ENCODE data around the gene ZNF205. TPM values are rescaled to one million over a fixed set of nuclear protein-coding genes. Genes with fewer than 3 reads are reported as not detected.

ZNF205 gene
- total and polyA plus RNA-seq, 10 of the 15 experiments (the other 5 are each of a cell fraction or from before 2014, with no cell fraction given): 0.26 to 1.5 (median 0.78) TPM; not detected in 2

DNA sequence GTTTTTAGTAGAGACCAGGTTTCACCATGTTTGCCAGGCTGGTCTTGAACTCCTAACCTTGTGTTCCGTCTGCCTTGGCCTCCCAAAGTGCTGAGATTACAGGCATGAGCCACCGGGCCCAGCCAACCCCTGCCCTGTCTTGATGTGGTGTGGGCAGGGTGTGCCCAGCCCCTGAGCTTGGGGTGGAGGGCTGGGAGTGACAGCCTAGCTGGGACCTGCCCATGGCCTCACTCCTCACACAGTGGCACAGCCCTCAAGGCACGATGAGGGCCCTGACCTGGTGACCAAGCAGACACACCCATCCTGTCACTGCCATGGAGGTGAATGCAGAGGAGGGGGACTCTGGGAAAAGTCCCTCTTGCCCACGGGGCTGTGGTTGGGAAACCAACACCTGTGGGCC is 43.9 kb upstream of the ZNF205 start:
- peaks cover 22% of the 10 kb centered on the region for H3K4me1 ChIP-seq (ENCODE audit: control insufficient read depth, insufficient read depth, low read length)
- H3K9me3 ChIP-seq (replicated peaks; ENCODE audit: control insufficient read depth, insufficient read depth, low read length): no peaks in the 10 kb centered on the region
- intact Hi-C loops (cut with micrococcal nuclease; ENCODE audit: unreplicated experiment) (no loop called here), in situ Hi-C loops (cut with MboI) (no loop called here)
- no peak overlapping the region; the same call in 1 of the 2 replicates for H3K27ac ChIP-seq (ENCODE audit: control insufficient read depth, insufficient read depth)
- no TSS peak for BruUV-seq (replicated peaks)
- no peaks in the 10 kb centered on the region for H3K27me3 ChIP-seq (replicated peaks in 1 of 2; ENCODE audit: control insufficient read depth in 2 of 2, insufficient read depth in 2 of 2, low read length in 1 of 2)
- H3K4me3 ChIP-seq: no peak overlapping the region
- POLR2A ChIA-PET: no interaction called here
- H3K36me3 ChIP-seq (ENCODE audit: control insufficient read depth in 2 of 2, insufficient read depth in 2 of 2, low read length in 1 of 2): no peaks in the 10 kb centered on the region; a peak in 2 of 4 replicates
- no peak overlapping the region for H3K4me2 ChIP-seq (ENCODE audit: control insufficient read depth, insufficient read depth)
- no peak overlapping the region for H3K9ac ChIP-seq (ENCODE audit: control insufficient read depth, insufficient read depth, low read length)
- WGBS (ENCODE audit: insufficient coverage, insufficient replicate concordance, low lambda C conversion rate, missing lambda C conversion rate): 48% methylated on average over 4 of the region's 4 CpGs
- ATAC-seq (no peak), DNase-seq (ENCODE audit: low read depth, low spot score) (no peak), FAIRE-seq (no peak)
- no peak overlapping the region for H2AFZ ChIP-seq (ENCODE audit: control insufficient read depth, low read depth, low read length)
- H3K79me2 ChIP-seq (ENCODE audit: control insufficient read depth, insufficient read depth, low read length): peaks cover 25% of the 10 kb centered on the region
- SMC1A ChIA-PET (ENCODE audit: uncharacterized antibody, unreplicated experiment): interaction anchor here (6.1 kb wide), 1 partner anchor 8 kb away, joined by 52 read pairs; no protein-coding TSS in a partner anchor
- RAD21 ChIA-PET (ENCODE audit: unreplicated experiment): no interaction called here
- no peaks in the 10 kb centered on the region for H4K20me1 ChIP-seq (ENCODE audit: control insufficient read depth, insufficient read depth)
- CTCF ChIA-PET: no interaction called here
- TF ChIP-seq RFX5 (IDR thresholded peaks at IDR 0.05; ENCODE audit: low read depth, low read length) (no peak), MTA3 (IDR thresholded peaks at IDR 0.05; ENCODE audit: borderline replicate concordance, low read length) (no peak), POLR2A (IDR thresholded peaks at IDR 0.05; ENCODE audit: low read depth, low read length) (no peak), ZNF274 (IDR thresholded peaks at IDR 0.05; ENCODE audit: insufficient read depth, insufficient read length) (no peak), CHD1 (IDR thresholded peaks at IDR 0.05; ENCODE audit: low read depth, low read length) (no peak), MXI1 (IDR thresholded peaks at IDR 0.05; ENCODE audit: low read depth, low read length) (no peak), ATF2 (IDR thresholded peaks at IDR 0.05; ENCODE audit: low read length) (no peak), REST (IDR thresholded peaks at IDR 0.05; ENCODE audit: low read depth, low read length) (no peak), CBX5 (IDR thresholded peaks at IDR 0.05; ENCODE audit: low read depth) (no peak), RAD51 (IDR thresholded peaks at IDR 0.05) (no peak), RUNX3 (IDR thresholded peaks at IDR 0.05; ENCODE audit: low read length) (no peak), SUZ12 (IDR thresholded peaks at IDR 0.05; ENCODE audit: unreplicated experiment) (no peak), LARP7 (IDR thresholded peaks at IDR 0.05) (no peak)
- TF ChIP-seq, protein P1, sequence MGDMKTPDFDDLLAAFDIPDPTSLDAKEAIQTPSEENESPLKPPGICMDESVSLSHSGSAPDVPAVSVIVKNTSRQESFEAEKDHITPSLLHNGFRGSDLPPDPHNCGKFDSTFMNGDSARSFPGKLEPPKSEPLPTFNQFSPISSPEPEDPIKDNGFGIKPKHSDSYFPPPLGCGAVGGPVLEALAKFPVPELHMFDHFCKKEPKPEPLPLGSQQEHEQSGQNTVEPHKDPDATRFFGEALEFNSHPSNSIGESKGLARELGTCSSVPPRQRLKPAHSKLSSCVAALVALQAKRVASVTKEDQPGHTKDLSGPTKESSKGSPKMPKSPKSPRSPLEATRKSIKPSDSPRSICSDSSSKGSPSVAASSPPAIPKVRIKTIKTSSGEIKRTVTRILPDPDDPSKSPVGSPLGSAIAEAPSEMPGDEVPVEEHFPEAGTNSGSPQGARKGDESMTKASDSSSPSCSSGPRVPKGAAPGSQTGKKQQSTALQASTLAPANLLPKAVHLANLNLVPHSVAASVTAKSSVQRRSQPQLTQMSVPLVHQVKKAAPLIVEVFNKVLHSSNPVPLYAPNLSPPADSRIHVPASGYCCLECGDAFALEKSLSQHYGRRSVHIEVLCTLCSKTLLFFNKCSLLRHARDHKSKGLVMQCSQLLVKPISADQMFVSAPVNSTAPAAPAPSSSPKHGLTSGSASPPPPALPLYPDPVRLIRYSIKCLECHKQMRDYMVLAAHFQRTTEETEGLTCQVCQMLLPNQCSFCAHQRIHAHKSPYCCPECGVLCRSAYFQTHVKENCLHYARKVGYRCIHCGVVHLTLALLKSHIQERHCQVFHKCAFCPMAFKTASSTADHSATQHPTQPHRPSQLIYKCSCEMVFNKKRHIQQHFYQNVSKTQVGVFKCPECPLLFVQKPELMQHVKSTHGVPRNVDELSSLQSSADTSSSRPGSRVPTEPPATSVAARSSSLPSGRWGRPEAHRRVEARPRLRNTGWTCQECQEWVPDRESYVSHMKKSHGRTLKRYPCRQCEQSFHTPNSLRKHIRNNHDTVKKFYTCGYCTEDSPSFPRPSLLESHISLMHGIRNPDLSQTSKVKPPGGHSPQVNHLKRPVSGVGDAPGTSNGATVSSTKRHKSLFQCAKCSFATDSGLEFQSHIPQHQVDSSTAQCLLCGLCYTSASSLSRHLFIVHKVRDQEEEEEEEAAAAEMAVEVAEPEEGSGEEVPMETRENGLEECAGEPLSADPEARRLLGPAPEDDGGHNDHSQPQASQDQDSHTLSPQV (IDR thresholded peaks at IDR 0.05): no peak
- TF ChIP-seq, protein P2, sequence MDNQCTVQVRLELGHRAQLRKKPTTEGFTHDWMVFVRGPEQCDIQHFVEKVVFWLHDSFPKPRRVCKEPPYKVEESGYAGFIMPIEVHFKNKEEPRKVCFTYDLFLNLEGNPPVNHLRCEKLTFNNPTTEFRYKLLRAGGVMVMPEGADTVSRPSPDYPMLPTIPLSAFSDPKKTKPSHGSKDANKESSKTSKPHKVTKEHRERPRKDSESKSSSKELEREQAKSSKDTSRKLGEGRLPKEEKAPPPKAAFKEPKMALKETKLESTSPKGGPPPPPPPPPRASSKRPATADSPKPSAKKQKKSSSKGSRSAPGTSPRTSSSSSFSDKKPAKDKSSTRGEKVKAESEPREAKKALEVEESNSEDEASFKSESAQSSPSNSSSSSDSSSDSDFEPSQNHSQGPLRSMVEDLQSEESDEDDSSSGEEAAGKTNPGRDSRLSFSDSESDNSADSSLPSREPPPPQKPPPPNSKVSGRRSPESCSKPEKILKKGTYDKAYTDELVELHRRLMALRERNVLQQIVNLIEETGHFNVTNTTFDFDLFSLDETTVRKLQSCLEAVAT (IDR thresholded peaks at IDR 0.05): no peak

All from GM12878 (cell line).